ENCODE results near the gene ZNF273.

The ZNF273 gene

GRCh38 chr7:64870656-64871055, 32.4 kb upstream of the ZNF273 start:
- TF ChIP-seq EZH2phosphoT487 (IDR thresholded peaks at IDR 0.05; ENCODE audit: borderline replicate concordance) (no peak), CTCF (conservative IDR thresholded peaks at IDR 0.05; ENCODE audit: low read length) (no peak)
- Histone ChIP-seq H3K4me2 (ENCODE audit: low read depth, low read length, poor library complexity, severe bottlenecking) (no peak overlapping the region), H3F3A (ENCODE audit: low read depth) (no peaks in the 10 kb centered on the region), H3K9me3 (ENCODE audit: insufficient read depth, low read depth, low read length) (peaks cover 5% of the 10 kb centered on the region; the same call in 1 of the 2 replicates), H3K9ac (ENCODE audit: low read depth, low read length, poor library complexity, severe bottlenecking) (no peak overlapping the region), H2AFZ (ENCODE audit: low read length) (no peak overlapping the region), H3K4me1 (ENCODE audit: insufficient read depth, low read length, poor library complexity, severe bottlenecking) (no peaks in the 10 kb centered on the region), H3K27me3 (ENCODE audit: insufficient read depth, low read length, poor library complexity, severe bottlenecking) (no peaks in the 10 kb centered on the region), H4K20me1 (ENCODE audit: insufficient read depth, low read length, poor library complexity, severe bottlenecking) (no peaks in the 10 kb centered on the region), H3K36me3 (ENCODE audit: insufficient read depth, low read length) (no peaks in the 10 kb centered on the region), H3K9me2 (replicated peaks; ENCODE audit: low read depth, low read length) (no peaks in the 10 kb centered on the region), H3K79me2 (ENCODE audit: insufficient read depth, low read length) (no peaks in the 10 kb centered on the region), H3K4me3 (ENCODE audit: low read length, poor library complexity, severe bottlenecking) (no peak overlapping the region)

- H3K4me1 ChIP-seq (ENCODE audit: insufficient read depth, low read length, poor library complexity, severe bottlenecking): no peaks in the 10 kb centered on the region
- no peaks in the 10 kb centered on the region for H3K36me3 ChIP-seq (ENCODE audit: insufficient read depth, low read length)
- H3K9ac ChIP-seq (ENCODE audit: low read depth, low read length, poor library complexity, severe bottlenecking): no peak overlapping the region
- no peak overlapping the region for H3K4me2 ChIP-seq (ENCODE audit: low read depth, low read length, poor library complexity, severe bottlenecking)
- H3K4me3 ChIP-seq (ENCODE audit: low read length, poor library complexity, severe bottlenecking): no peak overlapping the region
- no peaks in the 10 kb centered on the region for H3F3A ChIP-seq (ENCODE audit: low read depth)
- H3K79me2 ChIP-seq (ENCODE audit: insufficient read depth, low read length): no peaks in the 10 kb centered on the region
- no peaks in the 10 kb centered on the region for H3K9me2 ChIP-seq (replicated peaks; ENCODE audit: low read depth, low read length)
- H3K9me3 ChIP-seq (ENCODE audit: insufficient read depth, low read depth, low read length): peaks cover 5% of the 10 kb centered on the region; the same call in 1 of the 2 replicates
- no peak for TF ChIP-seq CTCF (conservative IDR thresholded peaks at IDR 0.05; ENCODE audit: low read length)
- no peak for TF ChIP-seq EZH2phosphoT487 (IDR thresholded peaks at IDR 0.05; ENCODE audit: borderline replicate concordance)
- H4K20me1 ChIP-seq (ENCODE audit: insufficient read depth, low read length, poor library complexity, severe bottlenecking): no peaks in the 10 kb centered on the region
- no peaks in the 10 kb centered on the region for H3K27me3 ChIP-seq (ENCODE audit: insufficient read depth, low read length, poor library complexity, severe bottlenecking)
- H2AFZ ChIP-seq (ENCODE audit: low read length): no peak overlapping the region
These were observed 31.3 kb upstream of the ZNF273 start for GRCh38 chr7:64871761-64872160.

GRCh38 chr7:64872351-64873154, 30.5 kb upstream of the ZNF273 start:
- Histone ChIP-seq H3K4me3 (ENCODE audit: low read length, poor library complexity, severe bottlenecking) (no peak overlapping the region), H3K9ac (ENCODE audit: low read depth, low read length, poor library complexity, severe bottlenecking) (no peak overlapping the region), H3K9me3 (ENCODE audit: insufficient read depth, low read depth, low read length) (peaks cover 5% of the 10 kb centered on the region; the same call in 1 of the 2 replicates), H3K36me3 (ENCODE audit: insufficient read depth, low read length) (no peaks in the 10 kb centered on the region), H3F3A (ENCODE audit: low read depth) (no peaks in the 10 kb centered on the region), H2AFZ (ENCODE audit: low read length) (no peak overlapping the region), H3K27me3 (ENCODE audit: insufficient read depth, low read length, poor library complexity, severe bottlenecking) (no peaks in the 10 kb centered on the region), H4K20me1 (ENCODE audit: insufficient read depth, low read length, poor library complexity, severe bottlenecking) (no peaks in the 10 kb centered on the region), H3K9me2 (replicated peaks; ENCODE audit: low read depth, low read length) (no peaks in the 10 kb centered on the region), H3K79me2 (ENCODE audit: insufficient read depth, low read length) (no peaks in the 10 kb centered on the region), H3K4me1 (ENCODE audit: insufficient read depth, low read length, poor library complexity, severe bottlenecking) (no peaks in the 10 kb centered on the region), H3K4me2 (ENCODE audit: low read depth, low read length, poor library complexity, severe bottlenecking) (no peak overlapping the region)
- TF ChIP-seq EZH2phosphoT487 (IDR thresholded peaks at IDR 0.05; ENCODE audit: borderline replicate concordance): no peak
- no peak for TF ChIP-seq CTCF (conservative IDR thresholded peaks at IDR 0.05; ENCODE audit: low read length)

All from Loucy (cell line).